ENCODE measurements around the gene GRK1. TPM values are rescaled to one million over a fixed set of nuclear protein-coding genes. Genes with fewer than 3 reads are reported as not detected.

The GRK1 gene
- total RNA-seq, 1 donor from 2014 or later = not detected

DNA sequence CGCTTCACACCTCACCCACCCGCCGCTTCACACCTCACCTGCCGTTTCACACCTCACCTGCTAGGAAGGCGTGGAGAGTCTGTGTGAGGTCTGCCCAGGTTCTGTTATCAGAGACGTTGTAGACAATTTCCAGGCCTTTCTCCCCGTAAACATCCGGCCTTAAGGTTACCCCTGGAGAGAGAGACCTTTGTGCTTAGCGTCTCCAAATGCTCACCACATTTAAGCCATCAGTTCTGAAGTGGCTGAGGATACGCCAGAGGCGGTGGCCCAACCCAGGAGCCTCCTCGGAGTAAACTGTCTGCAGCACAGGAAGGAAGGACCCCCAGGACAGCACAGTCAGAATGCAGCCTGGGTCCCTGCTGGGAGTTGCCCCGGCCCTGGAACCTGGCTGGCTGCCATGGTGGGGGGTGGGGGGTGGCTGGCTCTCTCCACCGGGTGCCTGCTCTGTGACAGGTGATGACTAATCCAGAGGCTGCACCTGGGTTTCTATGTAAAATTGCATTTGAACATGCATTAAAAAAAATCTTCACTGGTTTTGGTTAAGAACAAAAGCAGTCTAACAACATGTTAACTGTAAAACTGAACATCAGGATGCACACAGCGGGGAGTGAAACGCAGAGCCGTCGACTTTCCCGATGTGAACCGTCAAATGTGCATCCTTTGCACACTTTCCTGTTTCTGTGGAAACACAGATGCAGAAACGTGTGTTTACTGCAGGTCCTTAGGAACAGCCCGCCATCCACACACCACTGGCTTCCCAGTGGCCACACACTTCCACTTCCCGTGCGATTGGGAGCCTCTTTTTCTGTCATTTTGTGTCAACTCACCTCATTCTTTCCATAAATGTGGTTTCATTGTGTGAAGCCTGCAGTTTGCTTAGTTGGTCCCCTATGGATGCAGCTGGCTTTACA, 13.5 kb upstream of the GRK1 start:
- no peaks in the 10 kb centered on the region for H3K79me2 ChIP-seq (ENCODE audit: insufficient read depth, low read length)
- no peak overlapping the region for H3K27ac Mint-ChIP-seq (ENCODE audit: unreplicated experiment)

DNA sequence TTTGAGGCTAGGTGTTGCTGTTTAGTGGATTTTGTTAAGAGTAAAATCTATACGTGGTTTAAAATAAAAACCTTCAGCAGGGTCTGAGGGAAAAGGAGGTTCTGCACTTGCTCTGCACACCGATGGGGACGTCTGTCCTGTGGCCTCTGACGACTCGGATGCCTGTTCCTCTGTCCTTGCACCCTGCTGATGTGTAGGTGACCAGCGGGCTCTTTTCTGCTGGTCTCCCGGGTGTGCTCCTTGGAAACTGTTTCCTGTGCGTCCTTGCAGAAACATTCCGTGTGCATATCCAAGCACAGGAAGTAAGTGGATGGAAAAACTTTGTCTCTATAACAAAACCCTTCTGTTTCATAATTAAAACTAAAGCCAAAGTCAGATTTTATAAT, 12.9 kb upstream of the GRK1 start:
- H2AFZ ChIP-seq (ENCODE audit: low read depth, low read length) = no peak overlapping the region
- Mint-ChIP-seq H3K36me3 (ENCODE audit: low read depth, unreplicated experiment) (peaks cover 2% of the 10 kb centered on the region), H3K27me3 (ENCODE audit: low read depth, unreplicated experiment) (no peaks in the 10 kb centered on the region), H3K4me3 (ENCODE audit: unreplicated experiment) (no peak overlapping the region), H3K4me1 (ENCODE audit: low read depth, unreplicated experiment) (peaks cover 6% of the 10 kb centered on the region), H3K27ac (ENCODE audit: unreplicated experiment) (no peak overlapping the region), H3K9me3 (ENCODE audit: unreplicated experiment) (no peaks in the 10 kb centered on the region)
- FAIRE-seq (no peak), DNase-seq (ENCODE audit: low read depth) (no peak)
- no peaks in the 10 kb centered on the region for H3K36me3 ChIP-seq (ENCODE audit: insufficient read depth, low read length)
- H4K20me1 ChIP-seq (ENCODE audit: insufficient read depth, low read length) = no peaks in the 10 kb centered on the region
- H3K4me1 ChIP-seq (ENCODE audit: insufficient read depth, low read length) = no peaks in the 10 kb centered on the region
- H3K9me3 ChIP-seq (ENCODE audit: insufficient read depth, low read depth, low read length) = no peaks in the 10 kb centered on the region
- H3K4me2 ChIP-seq (ENCODE audit: low read length) = peak overlapping the region; percentile 49
- H3K4me3 ChIP-seq (ENCODE audit: insufficient read depth, low read depth, low read length) = no peak overlapping the region
- no peaks in the 10 kb centered on the region for H3K27me3 ChIP-seq (ENCODE audit: insufficient read depth, low read length)
- H3K27ac ChIP-seq (ENCODE audit: low read depth, low read length) = no peak overlapping the region
- TF ChIP-seq EZH2 (IDR thresholded peaks at IDR 0.05; ENCODE audit: insufficient read depth, low read length) = no peak
- TF ChIP-seq, protein P1, sequence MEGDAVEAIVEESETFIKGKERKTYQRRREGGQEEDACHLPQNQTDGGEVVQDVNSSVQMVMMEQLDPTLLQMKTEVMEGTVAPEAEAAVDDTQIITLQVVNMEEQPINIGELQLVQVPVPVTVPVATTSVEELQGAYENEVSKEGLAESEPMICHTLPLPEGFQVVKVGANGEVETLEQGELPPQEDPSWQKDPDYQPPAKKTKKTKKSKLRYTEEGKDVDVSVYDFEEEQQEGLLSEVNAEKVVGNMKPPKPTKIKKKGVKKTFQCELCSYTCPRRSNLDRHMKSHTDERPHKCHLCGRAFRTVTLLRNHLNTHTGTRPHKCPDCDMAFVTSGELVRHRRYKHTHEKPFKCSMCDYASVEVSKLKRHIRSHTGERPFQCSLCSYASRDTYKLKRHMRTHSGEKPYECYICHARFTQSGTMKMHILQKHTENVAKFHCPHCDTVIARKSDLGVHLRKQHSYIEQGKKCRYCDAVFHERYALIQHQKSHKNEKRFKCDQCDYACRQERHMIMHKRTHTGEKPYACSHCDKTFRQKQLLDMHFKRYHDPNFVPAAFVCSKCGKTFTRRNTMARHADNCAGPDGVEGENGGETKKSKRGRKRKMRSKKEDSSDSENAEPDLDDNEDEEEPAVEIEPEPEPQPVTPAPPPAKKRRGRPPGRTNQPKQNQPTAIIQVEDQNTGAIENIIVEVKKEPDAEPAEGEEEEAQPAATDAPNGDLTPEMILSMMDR (IDR thresholded peaks at IDR 0.05; ENCODE audit: insufficient read depth, low read depth, low read length) = no peak
- no peaks in the 10 kb centered on the region for H3K79me2 ChIP-seq (ENCODE audit: insufficient read depth, low read length)
- H3K9ac ChIP-seq (ENCODE audit: low read length) = no peak overlapping the region

More for the DNA sequence above, 13.5 kb upstream of the GRK1 start:
- Mint-ChIP-seq H3K36me3 (ENCODE audit: low read depth, unreplicated experiment) (peaks cover 2% of the 10 kb centered on the region), H3K9me3 (ENCODE audit: unreplicated experiment) (no peaks in the 10 kb centered on the region), H3K4me1 (ENCODE audit: low read depth, unreplicated experiment) (peaks cover 6% of the 10 kb centered on the region), H3K27me3 (ENCODE audit: low read depth, unreplicated experiment) (no peaks in the 10 kb centered on the region), H3K4me3 (ENCODE audit: unreplicated experiment) (no peak overlapping the region)
- DNase-seq (ENCODE audit: low read depth) (no peak), FAIRE-seq (no peak)
- TF ChIP-seq, protein P1 (IDR thresholded peaks at IDR 0.05; ENCODE audit: insufficient read depth, low read depth, low read length) = no peak
- TF ChIP-seq EZH2 (IDR thresholded peaks at IDR 0.05; ENCODE audit: insufficient read depth, low read length) = no peak
- Histone ChIP-seq H3K9ac (ENCODE audit: low read length) (no peak overlapping the region), H3K4me1 (ENCODE audit: insufficient read depth, low read length) (no peaks in the 10 kb centered on the region), H4K20me1 (ENCODE audit: insufficient read depth, low read length) (no peaks in the 10 kb centered on the region), H3K4me3 (ENCODE audit: insufficient read depth, low read depth, low read length) (no peak overlapping the region), H3K36me3 (ENCODE audit: insufficient read depth, low read length) (no peaks in the 10 kb centered on the region), H3K27me3 (ENCODE audit: insufficient read depth, low read length) (no peaks in the 10 kb centered on the region), H3K27ac (ENCODE audit: low read depth, low read length) (no peak overlapping the region), H3K9me3 (ENCODE audit: insufficient read depth, low read depth, low read length) (no peaks in the 10 kb centered on the region), H2AFZ (ENCODE audit: low read depth, low read length) (no peak overlapping the region), H3K4me2 (ENCODE audit: low read length) (peak overlapping the region; percentile 49)
